HepG2 (cell line): ENCODE results near the gene LRP1B.

Experiments used
- CREM ChIP-seq, 2 experiments: sonication (generic) in 1 of 2; formaldehyde crosslinking in 1 of 2; IDR thresholded peaks; 2 replicates each; pipeline versions ENCODE4 v1.4.0 to v1.6.1; 2016 to 2020; ENCODE audit warnings: antibody characterized with exemption in 1 of 2, mild to moderate bottlenecking in 1 of 2, missing genetic modification reagents in 1 of 2
- CTCF ChIP-seq: sonication (generic); formaldehyde crosslinking; IDR thresholded peaks from 2 replicates; pipeline ENCODE4 v1.5.0; 2020; ENCODE audit warnings: mild to moderate bottlenecking, missing genetic modification reagents, moderate library complexity
- KAT8 ChIP-seq: IDR thresholded peaks from 2 replicates; pipeline ENCODE4 v1.6.1; 2016; ENCODE audit warnings: missing genetic modification reagents, missing compliant biosample characterization
- NR3C1 ChIP-seq: sonication (generic); formaldehyde crosslinking; IDR thresholded peaks from 2 replicates; pipeline ENCODE4 v1.4.0; 2020; ENCODE audit warnings: missing genetic modification reagents
- ZBTB46 ChIP-seq: sonication (generic); formaldehyde crosslinking; IDR thresholded peaks from 2 replicates; pipeline ENCODE4 v1.4.0; 2020; ENCODE audit warnings: mild to moderate bottlenecking, missing genetic modification reagents, borderline replicate concordance

GRCh38 chr2:141003967-141004657, 1126.7 kb downstream of the LRP1B start:
- TF ChIP-seq NR3C1 (CRISPR knock-in tag) (no peak), CTCF (no peak), CREM (IDR thresholded peaks at IDR 0.05) (no peak), CREM (CRISPR knock-in tag; IDR thresholded peaks at IDR 0.05) (no peak), KAT8 (CRISPR knock-in tag) (no peak), ZBTB46 (CRISPR knock-in tag) (no peak)
